WTC11 (cell line): ENCODE data around the gene NCAM2. TPM values are rescaled to one million over a fixed set of nuclear protein-coding genes. Genes with fewer than 3 reads are reported as not detected.

Source experiments
- ATAC-seq: fragments of 200-7000 bp; cut with Tn5 transposase; 2 replicates; pipeline ENCODE4 v1.10.0; 2021; ENCODE audit warnings: mild to moderate bottlenecking, moderate library complexity
- CTCF ChIA-PET: fragments of 300-600 bp; sonication (Branson Sonifier 250); formaldehyde crosslinking; loops from one replicate; lab custom pipeline; 2021; ENCODE audit warnings: antibody characterized with exemption; lab: Charles Lee
- POLR2A ChIA-PET: fragments of 350-600 bp; sonication (Branson Sonifier 250); formaldehyde crosslinking; loops from one replicate; lab custom pipeline; 2021; ENCODE audit warnings: antibody characterized with exemption; lab: Charles Lee
- DNase-seq: peaks from one replicate; pipeline ENCODE4 v3.0.0; 2021; ENCODE audit warnings: low spot score
- H3K27ac Mint-ChIP-seq: 2 replicates; pipeline ENCODE4 v1.8.0; 2021; ENCODE audit warnings: mixed read lengths
- H3K27me3 Mint-ChIP-seq: 2 replicates; pipeline ENCODE4 v1.8.0; 2021; ENCODE audit warnings: low read depth, mild to moderate bottlenecking, moderate library complexity, mixed read lengths
- H3K36me3 Mint-ChIP-seq: 2 replicates; pipeline ENCODE4 v1.8.0; 2021; ENCODE audit warnings: mixed read lengths
- H3K4me1 Mint-ChIP-seq: 2 replicates; pipeline ENCODE4 v1.8.0; 2022; ENCODE audit warnings: mixed read lengths
- H3K4me3 Mint-ChIP-seq: 2 replicates; pipeline ENCODE4 v1.8.0; 2021; ENCODE audit warnings: mild to moderate bottlenecking, moderate library complexity, mixed read lengths
- H3K9me3 Mint-ChIP-seq: 2 replicates; pipeline ENCODE4 v1.8.0; 2021; ENCODE audit warnings: mixed read lengths
- AFF4 ChIP-seq: sonication (generic); formaldehyde crosslinking; IDR thresholded peaks from 2 replicates; pipeline ENCODE4 v1.8.1; 2023; ENCODE audit warnings: mild to moderate bottlenecking, missing genetic modification reagents, borderline replicate concordance
- ATF2 ChIP-seq: sonication (generic); formaldehyde crosslinking; IDR thresholded peaks from 2 replicates; pipeline ENCODE4 v1.8.1; 2022; ENCODE audit warnings: low read depth, missing genetic modification reagents, borderline replicate concordance
- CBFB ChIP-seq: sonication (generic); formaldehyde crosslinking; IDR thresholded peaks from 2 replicates; pipeline ENCODE4 v1.8.1; 2022; ENCODE audit warnings: mild to moderate bottlenecking, low read depth, missing genetic modification reagents
- FOXP4 ChIP-seq: sonication (generic); formaldehyde crosslinking; IDR thresholded peaks from 2 replicates; pipeline ENCODE4 v1.8.0; 2022; ENCODE audit warnings: mild to moderate bottlenecking, missing genetic modification reagents
- NFYB ChIP-seq: sonication (generic); formaldehyde crosslinking; conservative IDR thresholded peaks from 2 replicates; pipeline ENCODE4 v1.8.0; 2022; ENCODE audit warnings: low read depth, missing genetic modification reagents
- TP53 ChIP-seq: sonication (generic); formaldehyde crosslinking; IDR thresholded peaks from 2 replicates; pipeline ENCODE4 v1.8.1; 2023; ENCODE audit warnings: mild to moderate bottlenecking, missing genetic modification reagents
- USF1 ChIP-seq: sonication (generic); formaldehyde crosslinking; IDR thresholded peaks from 2 replicates; pipeline ENCODE4 v1.8.0; 2022; ENCODE audit warnings: mild to moderate bottlenecking, missing genetic modification reagents
- ZNF263 ChIP-seq: sonication (generic); formaldehyde crosslinking; IDR thresholded peaks from 2 replicates; pipeline ENCODE4 v1.8.1; 2022; ENCODE audit warnings: low read depth, mild to moderate bottlenecking, moderate library complexity, missing genetic modification reagents
- total RNA-seq: library from RNA; stranded (reverse); gene quantifications from 3 replicates; pipeline ENCODE4 v1.2.3, GENCODE V29; 2021
- TF ChIP-seq, protein P1 (sequence below): sonication (generic); formaldehyde crosslinking; IDR thresholded peaks from 2 replicates; pipeline ENCODE4 v1.8.0; 2022; ENCODE audit warnings: mild to moderate bottlenecking, missing genetic modification reagents
- TF ChIP-seq, protein P2 (sequence below): fragments of 250-450 bp; sonication (Bioruptor Pico); IDR thresholded peaks from 2 replicates; pipeline ENCODE4 v1.8.0; 2021; ENCODE audit warnings: mild to moderate bottlenecking
- TF ChIP-seq, protein P3 (sequence below): fragments of 250-450 bp; sonication (Bioruptor Pico); IDR thresholded peaks from 2 replicates; pipeline ENCODE4 v1.9.0; 2021; ENCODE audit warnings: moderate library complexity, mild to moderate bottlenecking, inconsistent platforms, borderline replicate concordance
- TF ChIP-seq, protein P4 (sequence below): sonication (generic); formaldehyde crosslinking; IDR thresholded peaks from 2 replicates; pipeline ENCODE4 v1.8.1; 2023; ENCODE audit warnings: mild to moderate bottlenecking, moderate library complexity, missing genetic modification reagents
- TF ChIP-seq, protein P5 (sequence below): sonication (generic); formaldehyde crosslinking; IDR thresholded peaks from 2 replicates; pipeline ENCODE4 v1.8.1; 2022; ENCODE audit warnings: low read depth, mild to moderate bottlenecking, moderate library complexity, missing genetic modification reagents, borderline replicate concordance

NCAM2 gene
- total RNA-seq, 1 experiment from 2014 or later, result 1.6 TPM

- Mint-ChIP-seq H3K4me3 (no peak overlapping the region), H3K9me3 (no peaks in the 10 kb centered on the region), H3K27ac (no peak overlapping the region), H3K36me3 (no peaks in the 10 kb centered on the region), H3K27me3 (no peaks in the 10 kb centered on the region; the same call in 1 of the 2 replicates), H3K4me1 (peaks cover 9% of the 10 kb centered on the region)
- ATAC-seq (no peak), DNase-seq (no peak)
- ChIA-PET CTCF (no interaction called here), POLR2A (no interaction called here)
- TF ChIP-seq ZNF263 (no peak), FOXP4 (CRISPR knock-in tag) (no peak), NFYB (no peak)
Observed at GRCh38 chr21:21029164-21029563, 31.0 kb downstream of the NCAM2 start.

GRCh38 chr21:21030311-21030710 lies 32.1 kb downstream of the NCAM2 start:
- ATAC-seq (no peak), DNase-seq (no peak)
- H3K9me3 Mint-ChIP-seq, result no peaks in the 10 kb centered on the region
- H3K27ac Mint-ChIP-seq, result no peak overlapping the region
- H3K27me3 Mint-ChIP-seq, result no peaks in the 10 kb centered on the region; the same call in 1 of the 2 replicates
- POLR2A ChIA-PET, result no interaction called here
- H3K36me3 Mint-ChIP-seq, result no peaks in the 10 kb centered on the region
- H3K4me1 Mint-ChIP-seq, result peaks cover 9% of the 10 kb centered on the region
- TF ChIP-seq, protein P1, sequence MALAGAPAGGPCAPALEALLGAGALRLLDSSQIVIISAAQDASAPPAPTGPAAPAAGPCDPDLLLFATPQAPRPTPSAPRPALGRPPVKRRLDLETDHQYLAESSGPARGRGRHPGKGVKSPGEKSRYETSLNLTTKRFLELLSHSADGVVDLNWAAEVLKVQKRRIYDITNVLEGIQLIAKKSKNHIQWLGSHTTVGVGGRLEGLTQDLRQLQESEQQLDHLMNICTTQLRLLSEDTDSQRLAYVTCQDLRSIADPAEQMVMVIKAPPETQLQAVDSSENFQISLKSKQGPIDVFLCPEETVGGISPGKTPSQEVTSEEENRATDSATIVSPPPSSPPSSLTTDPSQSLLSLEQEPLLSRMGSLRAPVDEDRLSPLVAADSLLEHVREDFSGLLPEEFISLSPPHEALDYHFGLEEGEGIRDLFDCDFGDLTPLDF (CRISPR knock-in tag), result no peak
- TF ChIP-seq ATF2 (CRISPR knock-in tag) (no peak), CBFB (CRISPR knock-in tag) (no peak)
- TF ChIP-seq, protein P2, sequence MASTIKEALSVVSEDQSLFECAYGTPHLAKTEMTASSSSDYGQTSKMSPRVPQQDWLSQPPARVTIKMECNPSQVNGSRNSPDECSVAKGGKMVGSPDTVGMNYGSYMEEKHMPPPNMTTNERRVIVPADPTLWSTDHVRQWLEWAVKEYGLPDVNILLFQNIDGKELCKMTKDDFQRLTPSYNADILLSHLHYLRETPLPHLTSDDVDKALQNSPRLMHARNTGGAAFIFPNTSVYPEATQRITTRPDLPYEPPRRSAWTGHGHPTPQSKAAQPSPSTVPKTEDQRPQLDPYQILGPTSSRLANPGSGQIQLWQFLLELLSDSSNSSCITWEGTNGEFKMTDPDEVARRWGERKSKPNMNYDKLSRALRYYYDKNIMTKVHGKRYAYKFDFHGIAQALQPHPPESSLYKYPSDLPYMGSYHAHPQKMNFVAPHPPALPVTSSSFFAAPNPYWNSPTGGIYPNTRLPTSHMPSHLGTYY, result no peak
- TF ChIP-seq, protein P3, sequence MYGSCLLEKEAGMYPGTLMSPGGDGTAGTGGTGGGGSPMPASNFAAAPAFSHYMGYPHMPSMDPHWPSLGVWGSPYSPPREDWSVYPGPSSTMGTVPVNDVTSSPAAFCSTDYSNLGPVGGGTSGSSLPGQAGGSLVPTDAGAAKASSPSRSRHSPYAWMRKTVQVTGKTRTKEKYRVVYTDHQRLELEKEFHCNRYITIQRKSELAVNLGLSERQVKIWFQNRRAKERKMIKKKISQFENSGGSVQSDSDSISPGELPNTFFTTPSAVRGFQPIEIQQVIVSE (CRISPR knock-in tag), result no peak
- CTCF ChIA-PET, result no interaction called here
- H3K4me3 Mint-ChIP-seq, result no peak overlapping the region

GRCh38 chr21:21034036-21034435 lies 35.8 kb downstream of the NCAM2 start:
- ATAC-seq (no peak), DNase-seq (no peak)
- no peaks in the 10 kb centered on the region for H3K36me3 Mint-ChIP-seq
- H3K4me3 Mint-ChIP-seq, result no peak overlapping the region
- POLR2A ChIA-PET, result no interaction called here
- no peak overlapping the region for H3K27ac Mint-ChIP-seq
- H3K27me3 Mint-ChIP-seq, result no peaks in the 10 kb centered on the region; the same call in 1 of the 2 replicates
- CTCF ChIA-PET, result no interaction called here
- peaks cover 15% of the 10 kb centered on the region for H3K4me1 Mint-ChIP-seq
- no peaks in the 10 kb centered on the region for H3K9me3 Mint-ChIP-seq
- TF ChIP-seq, protein P4, sequence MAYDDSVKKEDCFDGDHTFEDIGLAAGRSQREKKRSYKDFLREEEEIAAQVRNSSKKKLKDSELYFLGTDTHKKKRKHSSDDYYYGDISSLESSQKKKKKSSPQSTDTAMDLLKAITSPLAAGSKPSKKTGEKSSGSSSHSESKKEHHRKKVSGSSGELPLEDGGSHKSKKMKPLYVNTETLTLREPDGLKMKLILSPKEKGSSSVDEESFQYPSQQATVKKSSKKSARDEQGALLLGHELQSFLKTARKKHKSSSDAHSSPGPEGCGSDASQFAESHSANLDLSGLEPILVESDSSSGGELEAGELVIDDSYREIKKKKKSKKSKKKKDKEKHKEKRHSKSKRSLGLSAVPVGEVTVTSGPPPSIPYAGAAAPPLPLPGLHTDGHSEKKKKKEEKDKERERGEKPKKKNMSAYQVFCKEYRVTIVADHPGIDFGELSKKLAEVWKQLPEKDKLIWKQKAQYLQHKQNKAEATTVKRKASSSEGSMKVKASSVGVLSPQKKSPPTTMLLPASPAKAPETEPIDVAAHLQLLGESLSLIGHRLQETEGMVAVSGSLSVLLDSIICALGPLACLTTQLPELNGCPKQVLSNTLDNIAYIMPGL (CRISPR knock-in tag), result no peak
- TF ChIP-seq, protein P5, sequence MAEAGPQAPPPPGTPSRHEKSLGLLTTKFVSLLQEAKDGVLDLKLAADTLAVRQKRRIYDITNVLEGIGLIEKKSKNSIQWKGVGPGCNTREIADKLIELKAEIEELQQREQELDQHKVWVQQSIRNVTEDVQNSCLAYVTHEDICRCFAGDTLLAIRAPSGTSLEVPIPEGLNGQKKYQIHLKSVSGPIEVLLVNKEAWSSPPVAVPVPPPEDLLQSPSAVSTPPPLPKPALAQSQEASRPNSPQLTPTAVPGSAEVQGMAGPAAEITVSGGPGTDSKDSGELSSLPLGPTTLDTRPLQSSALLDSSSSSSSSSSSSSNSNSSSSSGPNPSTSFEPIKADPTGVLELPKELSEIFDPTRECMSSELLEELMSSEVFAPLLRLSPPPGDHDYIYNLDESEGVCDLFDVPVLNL (CRISPR knock-in tag), result no peak
- TF ChIP-seq AFF4, result no peak
- TF ChIP-seq USF1 (CRISPR knock-in tag), result no peak
- TF ChIP-seq TP53, result no peak
